ENCODE data around the gene RNF38.
"Not testable (repeated sequence)": the region's sequence is repeated elsewhere in the genome, so short reads cannot be mapped to it uniquely, and the experiment has no call there.

RNF38 gene

DNA sequence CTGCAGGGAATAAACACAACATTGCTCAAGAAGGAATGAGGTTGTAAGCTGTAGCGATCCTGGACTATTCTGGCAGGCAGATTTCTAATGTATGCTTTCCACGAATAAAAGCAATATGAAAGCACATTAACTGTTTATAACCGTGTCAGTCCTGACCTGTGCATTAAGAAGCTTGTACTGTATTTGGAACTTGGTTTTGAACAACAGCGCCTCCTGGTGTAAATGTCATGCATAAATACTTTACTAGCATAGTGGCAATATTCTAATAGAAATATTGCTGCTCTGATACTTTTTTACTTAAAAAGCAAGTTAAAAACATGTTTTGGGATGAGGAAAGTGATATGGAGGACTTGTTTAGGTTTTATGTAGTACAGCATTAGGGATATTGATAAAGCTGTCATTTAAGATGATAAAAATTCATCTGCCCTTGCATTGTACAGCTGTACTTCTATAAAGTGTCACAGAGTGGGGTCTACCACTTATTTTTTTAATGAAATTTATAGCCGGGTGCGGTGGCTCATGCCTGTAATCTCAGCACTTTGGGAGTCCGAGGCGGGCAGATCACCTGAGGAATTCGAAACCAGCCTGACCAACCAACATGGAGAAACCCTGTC, 71.2 kb downstream of the RNF38 start:
- peak; percentile 38 for DNase-seq (ENCODE audit: low read depth)

DNA sequence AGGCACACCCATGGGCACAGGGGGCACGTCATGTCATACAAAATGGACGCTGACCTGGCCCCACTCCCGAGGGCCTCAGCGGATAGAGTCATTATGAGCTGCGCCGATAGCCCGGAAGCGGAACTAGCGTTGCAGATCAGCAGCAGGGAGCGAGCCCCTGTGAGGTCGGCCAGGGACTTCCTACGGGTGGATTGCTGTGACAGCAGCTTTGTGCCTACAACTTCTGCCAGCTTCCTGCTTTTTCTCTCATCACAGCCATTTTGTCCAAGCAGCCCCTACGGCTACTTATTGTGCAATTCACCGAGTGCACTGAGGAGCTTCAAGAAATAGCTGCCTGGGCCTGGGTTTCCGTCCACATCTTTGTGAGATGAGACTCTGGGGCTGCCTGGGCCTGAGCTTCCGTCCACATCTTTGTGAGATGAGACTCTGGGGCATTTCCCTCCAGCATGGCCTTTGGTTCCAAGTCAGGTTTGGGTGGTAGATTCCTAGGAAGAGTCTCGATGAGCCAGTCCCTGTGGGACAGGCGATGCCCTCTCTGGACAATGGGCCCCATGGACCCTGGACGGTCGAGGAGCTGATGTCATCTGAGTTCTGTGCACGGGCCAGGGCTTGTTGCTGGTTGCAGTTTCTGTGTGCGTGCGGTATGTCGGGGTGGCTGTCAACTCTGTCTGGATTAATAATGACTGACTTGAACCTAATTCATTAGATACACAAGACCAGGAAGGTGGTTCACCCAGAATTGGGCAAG, 74.8 kb downstream of the RNF38 start:
- no peak for DNase-seq (ENCODE audit: low read depth)

DNA sequence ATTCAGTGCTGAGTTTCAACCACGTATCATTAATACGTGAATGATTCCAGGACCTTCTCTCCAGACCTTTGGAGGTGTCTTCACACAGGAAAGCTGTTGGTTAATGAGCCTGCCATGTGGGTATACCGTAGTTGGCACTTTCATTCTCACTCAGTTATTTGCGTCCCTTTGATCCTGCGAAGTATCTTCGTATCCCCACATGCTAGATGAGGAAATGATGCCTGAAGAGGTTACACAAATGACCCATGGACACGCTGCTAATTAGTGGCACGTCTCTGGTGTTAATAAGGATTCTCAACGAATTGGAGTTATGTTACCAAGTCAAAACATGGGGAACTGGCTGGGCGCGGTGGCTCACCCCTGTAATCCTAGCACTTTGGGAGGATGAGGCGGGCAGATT, 76.1 kb downstream of the RNF38 start:
- no peak for DNase-seq (ENCODE audit: low read depth)

GRCh38 chr9:36322462-36322861, 77.6 kb downstream of the RNF38 start:
- no peak for DNase-seq (ENCODE audit: low read depth)

GRCh38 chr9:36321903-36322302, 78.2 kb downstream of the RNF38 start:
- not testable (repeated sequence) for DNase-seq (ENCODE audit: low read depth)

- DNase-seq (ENCODE audit: low read depth) = no peak
Measured at GRCh38 chr9:36320466-36320865, 79.6 kb downstream of the RNF38 start.

DNA sequence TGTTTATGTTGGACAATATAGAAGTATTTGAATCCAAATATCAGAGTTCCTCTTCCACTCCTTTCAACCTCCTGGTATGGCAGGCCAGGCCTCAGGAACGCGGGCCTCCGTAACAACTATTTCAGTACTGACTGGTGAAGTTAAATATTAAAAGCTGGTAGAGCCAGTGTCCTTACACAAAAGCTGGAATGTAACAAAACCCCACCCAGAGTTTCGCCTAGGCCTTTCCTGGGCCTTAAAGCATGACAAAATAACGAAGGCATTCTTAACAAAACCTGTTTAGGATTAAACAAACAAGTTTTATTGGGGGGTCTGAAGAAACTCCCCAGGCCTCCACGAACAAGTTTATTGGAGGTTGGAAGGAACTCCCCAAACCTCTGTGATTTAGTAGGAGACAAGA, 80.3 kb downstream of the RNF38 start:
- no peak for DNase-seq (ENCODE audit: low read depth)

- DNase-seq (ENCODE audit: low read depth) = no peak
Measured at GRCh38 chr9:36319183-36319582, 80.9 kb downstream of the RNF38 start.

GRCh38 chr9:36318212-36318802, 81.8 kb downstream of the RNF38 start:
- no peak for DNase-seq (ENCODE audit: low read depth)

DNA sequence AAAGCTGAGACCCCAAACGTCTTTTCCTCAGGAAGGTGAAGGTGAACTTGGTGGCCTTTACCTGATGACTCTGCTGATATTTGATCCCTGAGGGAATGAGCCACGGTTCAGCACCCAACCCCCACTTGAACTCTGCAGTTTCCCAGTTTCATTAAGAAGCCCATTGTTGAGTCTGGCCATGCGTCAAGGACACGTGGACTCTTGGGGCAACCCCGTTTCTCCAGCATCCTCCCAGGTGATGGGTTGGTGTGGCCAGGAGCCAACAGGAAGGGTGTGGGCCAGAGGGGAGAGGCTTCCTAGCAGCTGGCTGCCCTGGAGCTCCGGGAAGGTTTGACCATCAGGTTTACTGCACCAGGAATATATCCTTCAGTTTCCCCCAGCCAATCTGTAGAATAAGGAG, 82.3 kb downstream of the RNF38 start:
- no peak for DNase-seq (ENCODE audit: low read depth)

- no peak for DNase-seq (ENCODE audit: low read depth)
Measured at GRCh38 chr9:36316611-36317317, 83.3 kb downstream of the RNF38 start.

DNA sequence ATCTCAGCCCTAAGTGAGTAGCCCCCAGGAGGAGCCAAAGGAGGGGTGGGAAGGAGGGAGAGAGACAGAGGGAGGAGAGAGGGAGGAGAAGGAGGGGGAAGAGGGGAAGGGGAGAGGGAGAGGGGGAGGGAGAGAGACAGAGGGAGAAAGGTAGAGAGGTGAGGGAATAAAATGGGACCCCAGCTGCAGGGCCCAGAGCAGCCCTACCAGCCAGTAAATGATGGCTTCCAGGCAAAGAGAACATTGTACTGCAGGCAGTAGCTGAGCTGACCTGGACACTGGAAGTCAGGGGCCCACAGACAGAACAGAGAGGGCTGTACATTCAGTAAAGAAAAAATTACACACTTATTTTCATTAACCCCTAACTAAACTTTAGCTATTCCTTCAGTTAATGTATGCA, 84.0 kb downstream of the RNF38 start:
- DNase-seq (ENCODE audit: low read depth) = no peak

DNA sequence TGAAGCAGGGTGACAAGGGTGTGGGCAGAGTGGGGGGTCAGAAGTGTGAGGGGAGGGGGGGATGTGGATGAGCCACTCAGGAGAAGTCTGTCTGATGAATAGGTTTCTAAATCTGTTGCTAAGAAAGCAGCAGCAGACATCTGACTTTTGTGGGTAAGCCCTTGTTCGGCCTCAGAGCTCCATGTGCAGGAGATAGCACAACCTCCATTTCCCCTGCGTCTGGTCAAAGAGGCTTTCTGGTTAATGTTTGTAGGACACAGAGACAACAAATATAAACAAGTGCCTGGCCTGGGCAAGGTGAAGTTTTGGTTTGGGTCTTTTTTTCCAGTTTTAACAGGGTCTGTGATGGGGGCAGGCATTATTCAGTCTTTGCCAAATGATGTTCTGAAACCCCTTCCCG, 84.8 kb downstream of the RNF38 start:
- no peak for DNase-seq (ENCODE audit: low read depth)

- DNase-seq (ENCODE audit: low read depth) = no peak
Measured at GRCh38 chr9:36314740-36315139, 85.3 kb downstream of the RNF38 start.

DNA sequence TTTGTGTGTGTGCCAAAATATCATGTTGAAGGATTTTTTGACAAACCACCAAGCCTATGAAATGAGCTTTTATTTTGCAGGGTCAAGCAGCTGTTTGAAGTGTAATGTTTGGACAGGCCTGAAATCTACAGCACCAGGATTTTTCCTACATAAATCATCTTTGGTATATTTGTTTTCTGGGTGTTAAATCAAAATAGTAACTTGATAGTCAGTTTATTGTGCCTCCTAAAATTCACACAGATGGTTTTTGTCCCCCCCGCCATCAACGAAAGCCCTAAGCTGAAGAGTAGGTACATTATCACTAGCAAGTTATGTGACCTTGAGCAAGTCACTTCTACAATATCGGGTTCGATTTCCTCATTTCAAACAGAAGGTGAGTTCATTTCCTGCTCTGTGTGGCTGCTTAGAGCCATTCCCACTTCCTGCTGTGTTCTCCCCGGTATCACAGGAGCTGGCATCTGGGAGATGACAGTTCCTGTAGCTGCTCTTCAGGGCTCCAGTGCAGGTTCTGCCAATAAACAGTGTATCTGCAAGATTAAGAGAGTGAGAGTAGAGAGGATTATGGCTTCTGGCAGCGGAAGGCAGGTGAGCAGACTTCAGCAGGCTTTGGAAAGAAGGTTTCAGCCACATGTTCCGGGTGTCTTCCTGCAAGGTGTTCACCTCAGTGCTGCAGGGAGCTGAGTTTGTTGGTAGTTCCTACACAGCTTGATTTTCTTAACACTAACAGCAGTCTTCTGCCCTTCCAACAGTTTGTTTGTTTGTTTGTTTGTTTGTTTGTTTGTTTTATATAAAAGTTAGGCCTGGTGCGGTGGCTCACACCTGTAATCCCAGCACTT, 93.4 kb downstream of the RNF38 start:
- no peak for DNase-seq (ENCODE audit: low read depth)

DNA sequence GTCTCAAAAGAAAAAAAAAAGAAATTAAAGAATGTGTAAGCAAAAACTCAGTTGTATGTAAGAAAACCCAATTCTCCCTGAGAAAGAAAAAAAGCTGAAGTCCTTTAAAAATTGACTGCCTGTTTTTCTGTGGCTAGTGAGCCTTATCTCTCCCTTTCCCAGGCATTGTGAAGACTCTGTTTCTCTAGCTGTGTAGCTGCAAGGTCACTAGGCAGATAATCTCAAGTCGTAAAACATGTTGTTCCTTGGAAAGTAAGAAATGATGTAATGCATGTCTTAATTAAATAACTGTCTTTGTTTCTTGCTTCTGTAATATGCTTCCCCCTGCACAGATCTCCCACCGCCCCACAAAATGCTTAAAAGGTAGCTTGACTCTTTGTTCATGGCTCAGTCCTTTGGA, 95.7 kb downstream of the RNF38 start:
- not testable (repeated sequence) for DNase-seq (ENCODE audit: low read depth)

DNA sequence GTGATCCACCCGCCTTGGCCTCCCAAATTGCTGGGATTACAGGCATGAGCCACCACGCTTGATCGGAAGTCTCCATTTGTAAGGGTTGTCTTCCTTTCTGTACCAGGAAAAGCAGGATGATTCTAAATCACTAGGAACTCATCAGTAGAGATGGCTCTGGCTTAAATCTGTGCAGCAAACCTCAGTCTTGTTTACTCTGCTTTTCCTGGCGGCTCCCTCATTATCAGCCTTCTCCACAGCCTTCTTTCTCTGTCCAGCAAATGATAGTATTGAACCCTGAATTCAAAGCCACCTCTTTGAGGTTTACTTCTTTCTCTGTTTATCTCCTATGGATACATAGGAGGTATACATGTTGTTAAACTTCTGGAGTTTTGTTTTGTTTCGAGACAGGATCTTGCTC, 98.8 kb downstream of the RNF38 start:
- DNase-seq (ENCODE audit: low read depth) = no peak

GRCh38 chr9:36298566-36298965, 101.5 kb downstream of the RNF38 start:
- peak; percentile 32 for DNase-seq (ENCODE audit: low read depth)

DNA sequence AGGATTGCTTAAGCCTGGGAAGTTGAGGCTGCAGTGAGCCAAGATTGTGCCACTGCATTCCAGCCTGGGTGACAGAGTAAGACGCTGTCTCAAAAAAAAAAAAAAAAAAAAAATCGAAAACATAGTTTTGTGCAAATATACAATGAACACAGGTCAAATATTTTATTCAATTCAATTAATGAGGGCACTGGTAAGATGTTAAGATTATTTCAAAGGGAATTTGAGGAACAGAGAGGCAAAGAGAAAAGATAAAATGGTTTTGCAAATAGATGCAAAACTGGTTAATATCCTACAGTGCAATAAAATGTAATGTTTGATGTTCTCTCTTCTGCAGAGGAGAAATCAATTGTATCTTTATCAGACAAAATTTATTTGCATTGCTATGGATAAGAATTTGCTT, 102.3 kb downstream of the RNF38 start:
- no peak for DNase-seq (ENCODE audit: low read depth)

GRCh38 chr9:36294996-36295395, 105.1 kb downstream of the RNF38 start:
- DNase-seq (ENCODE audit: low read depth) = not testable (repeated sequence)

- no peak for DNase-seq (ENCODE audit: low read depth)
Measured at GRCh38 chr9:36293918-36294317, 106.2 kb downstream of the RNF38 start.

- no peak for DNase-seq (ENCODE audit: low read depth)
Measured at GRCh38 chr9:36293171-36293570, 106.9 kb downstream of the RNF38 start.

Data from non-pigmented ciliary epithelial cell (primary cell).